GM18951 (cell line): ENCODE measurements around the gene ATF1.

Experiments used
- POLR2A ChIP-seq: IDR thresholded peaks from 4 replicates; pipeline ENCODE4 v1.6.1; 2011; ENCODE audit warnings: mild to moderate bottlenecking; ENCODE audit not compliant: insufficient read length, insufficient read depth; ENCODE audit errors: extremely low read depth
- in situ Hi-C: fragments of 300-500 bp; cut with MboI; formaldehyde crosslinking; loops from one replicate; pipeline ENCODE4 v1.12.0; 2022; ENCODE audit warnings: low sequenced_read_pairs, mixed read lengths, inconsistent platforms; ENCODE audit not compliant: unreplicated experiment

The ATF1 gene

DNA sequence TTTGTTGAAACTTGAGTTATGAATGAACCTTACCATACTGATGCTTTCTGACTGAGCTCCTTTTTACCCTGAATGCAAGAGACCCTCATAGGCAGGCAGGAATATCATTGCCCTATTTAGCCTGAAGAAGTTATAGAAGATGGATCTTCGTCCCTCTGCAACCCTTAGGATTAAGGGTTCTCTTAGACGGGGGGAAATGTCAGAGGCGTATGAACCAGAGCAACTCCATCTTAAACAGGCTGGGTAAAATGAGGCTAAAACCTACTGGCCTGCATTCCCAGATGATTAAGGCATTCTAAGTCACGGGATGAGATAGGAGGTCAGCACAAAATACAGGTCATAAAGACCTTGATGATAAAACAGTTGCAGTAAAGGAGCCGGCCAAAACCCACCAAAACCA lies 7.5 kb downstream of the ATF1 start:
- in situ Hi-C loops: no loop called here
- TF ChIP-seq POLR2A: no peak

GRCh38 chr12:50772470-50772869 lies 8.6 kb downstream of the ATF1 start:
- no peak for TF ChIP-seq POLR2A
- in situ Hi-C loops: no loop called here

DNA sequence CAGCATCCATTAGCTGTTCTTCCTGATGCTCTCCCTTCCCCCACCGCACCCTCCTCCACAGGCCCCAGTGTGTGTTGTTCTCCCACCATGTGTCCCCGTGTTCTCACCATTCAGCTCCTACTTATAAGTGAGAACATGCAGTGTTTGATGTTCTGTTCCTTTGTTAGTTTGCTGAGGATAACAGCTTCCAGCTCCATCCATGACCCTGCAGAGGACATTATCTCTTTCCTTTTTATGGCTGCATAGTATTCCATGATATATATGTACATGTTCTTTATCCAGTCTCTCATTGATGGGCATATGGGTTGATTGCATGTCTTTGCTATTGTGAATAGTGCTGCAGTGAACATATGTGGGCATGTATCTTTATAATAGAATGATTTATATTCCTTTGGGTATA lies 9.0 kb downstream of the ATF1 start:
- no peak for TF ChIP-seq POLR2A
- in situ Hi-C loops: no loop called here

DNA sequence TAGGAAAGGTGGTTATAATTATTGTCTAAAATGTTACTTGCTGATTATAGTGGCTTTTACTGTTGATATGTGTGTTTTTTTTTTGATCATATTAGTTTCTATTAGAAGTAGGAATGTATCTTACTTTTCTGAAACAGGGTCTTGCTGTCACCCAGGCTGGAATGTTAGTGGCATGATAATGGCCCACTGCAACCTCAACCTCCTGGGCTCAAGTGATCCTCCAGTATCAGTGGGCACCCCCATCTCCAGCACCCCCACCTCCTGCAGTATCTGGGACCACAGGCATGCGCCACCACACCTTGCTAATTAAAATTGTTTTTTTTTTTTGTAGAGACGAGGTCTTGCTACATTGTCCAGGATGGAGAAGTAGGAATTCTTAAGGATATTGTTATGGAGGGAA lies 11.3 kb downstream of the ATF1 start:
- in situ Hi-C loops: no loop called here
- TF ChIP-seq POLR2A: no peak

DNA sequence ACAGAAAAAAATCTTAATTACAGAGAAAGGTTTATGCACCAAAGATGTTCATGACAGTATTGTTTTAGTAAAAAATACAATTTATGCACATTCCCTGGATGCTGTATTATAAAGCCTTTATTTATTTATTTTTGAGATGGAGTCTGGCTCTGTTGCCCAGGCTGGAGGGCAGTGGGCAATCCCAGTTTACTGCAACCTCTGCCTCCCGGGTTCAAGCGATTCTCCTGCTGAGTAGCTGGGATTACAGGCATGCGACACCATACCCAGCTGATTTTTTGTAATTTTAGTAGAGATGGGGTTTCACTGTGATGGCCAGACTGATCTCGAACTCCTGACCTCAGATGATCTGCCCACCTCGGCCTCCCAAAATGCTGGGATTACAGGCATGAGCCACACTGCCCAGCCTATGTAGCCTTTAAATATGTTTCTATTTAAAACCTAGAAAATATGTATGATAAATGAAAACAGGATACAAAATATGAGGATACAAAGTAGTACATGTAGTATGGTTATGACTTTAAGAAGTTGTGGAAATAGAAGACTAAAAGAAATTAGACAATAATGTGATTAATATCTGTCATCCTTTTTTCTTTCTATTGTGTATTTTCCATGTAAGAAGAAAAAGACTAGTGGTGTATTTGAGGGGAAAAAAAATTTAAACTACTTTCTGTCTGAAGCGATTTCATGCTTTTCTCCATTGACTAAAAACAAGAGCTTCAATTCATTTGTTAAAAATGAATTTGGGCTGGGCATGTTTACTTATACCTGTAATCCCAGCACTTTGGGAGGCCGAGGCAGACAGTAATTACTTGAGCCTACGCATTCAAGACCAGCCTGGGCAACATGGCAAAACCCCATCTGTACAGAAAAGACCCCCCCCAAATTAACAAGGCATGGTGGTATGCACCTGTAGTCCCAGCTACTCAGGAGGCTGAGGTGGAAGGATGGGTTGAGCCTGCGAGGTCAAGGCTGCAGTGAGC lies 13.1 kb downstream of the ATF1 start:
- in situ Hi-C loops: no loop called here
- TF ChIP-seq POLR2A: no peak

DNA sequence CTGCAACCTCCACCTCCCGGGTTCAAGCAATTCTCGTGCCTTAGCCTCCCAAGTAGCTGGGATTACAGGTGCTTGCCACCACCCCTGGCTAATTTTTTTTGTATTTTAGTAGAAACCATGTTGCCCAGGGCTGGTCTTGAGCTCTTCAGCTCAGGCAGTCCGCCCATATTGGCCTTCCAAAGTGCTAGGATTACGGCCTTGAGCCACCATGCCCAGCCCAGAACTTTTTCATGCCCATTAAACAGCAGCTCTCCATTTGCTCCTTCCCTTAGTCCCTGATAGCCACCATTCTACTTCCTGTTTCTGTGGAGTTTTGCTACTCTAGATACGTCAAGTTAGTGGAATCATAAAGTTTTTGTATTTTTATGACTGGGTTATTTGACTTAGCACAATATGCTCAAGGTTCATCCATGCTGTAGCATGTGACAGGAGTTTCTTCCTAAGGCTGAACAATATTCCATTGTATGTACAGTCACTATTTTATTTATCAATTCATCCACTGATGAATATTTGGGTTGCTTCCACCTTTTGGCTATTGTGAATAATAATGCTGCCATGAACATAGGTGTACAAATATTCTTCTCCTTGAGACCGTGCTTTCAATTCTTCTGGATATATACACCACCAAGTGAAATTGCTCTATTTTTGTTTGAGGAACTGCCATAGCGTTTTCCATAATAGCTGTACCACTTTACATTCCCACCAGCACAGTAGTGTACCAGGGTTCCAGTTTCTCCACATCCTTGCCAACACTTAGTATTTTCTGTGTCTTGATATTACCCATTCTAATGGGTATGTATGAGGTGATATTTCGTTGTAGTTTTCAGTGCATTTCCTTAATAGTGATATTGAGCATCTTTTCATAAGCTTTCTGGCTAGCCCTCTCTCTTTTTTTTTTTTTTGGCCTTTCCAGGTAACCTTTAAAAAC lies 15.0 kb downstream of the ATF1 start:
- no peak for TF ChIP-seq POLR2A
- in situ Hi-C loops: no loop called here

DNA sequence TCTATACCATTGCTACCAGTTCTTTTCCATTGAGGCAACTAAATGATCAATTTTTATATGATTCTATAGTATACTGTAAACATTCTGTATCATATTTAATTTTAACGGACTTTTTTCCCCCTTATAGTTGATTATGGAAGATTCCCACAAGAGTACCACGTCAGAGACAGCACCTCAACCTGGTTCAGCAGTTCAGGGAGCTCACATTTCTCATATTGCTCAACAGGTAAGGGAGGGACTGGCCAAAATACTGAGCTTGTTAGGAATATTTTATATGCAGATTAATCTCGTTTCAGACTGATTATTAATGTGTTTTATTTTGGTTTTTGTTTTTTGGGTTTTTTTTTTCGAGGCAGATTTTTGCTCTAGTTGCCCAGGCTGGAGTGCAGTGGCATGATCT lies 16.1 kb downstream of the ATF1 start:
- in situ Hi-C loops: no loop called here
- no peak for TF ChIP-seq POLR2A

DNA sequence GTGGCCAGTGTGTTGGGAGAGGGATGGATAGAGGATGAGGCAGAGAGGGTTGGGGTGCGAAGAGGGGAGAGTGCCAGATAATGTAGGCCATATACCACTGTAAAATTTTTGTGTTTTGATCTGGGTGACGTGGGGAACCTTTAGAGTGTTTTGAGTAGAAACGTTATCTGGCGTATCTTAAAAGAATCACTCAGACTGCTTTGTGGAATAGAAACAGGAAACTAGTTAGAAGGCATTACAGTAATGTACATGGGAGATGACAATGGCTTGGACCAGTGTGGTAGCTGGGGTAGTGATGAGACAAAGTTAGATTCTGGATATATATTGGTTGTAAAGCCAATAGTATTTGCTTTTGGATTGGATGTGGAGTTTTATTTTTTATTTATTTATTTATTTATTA lies 20.6 kb downstream of the ATF1 start:
- in situ Hi-C loops: no loop called here

GRCh38 chr12:50785406-50786001 lies 21.6 kb downstream of the ATF1 start:
- in situ Hi-C loops: no loop called here
- TF ChIP-seq POLR2A: no peak

More for the DNA sequence above, 20.6 kb downstream of the ATF1 start:
- no peak for TF ChIP-seq POLR2A

GRCh38 chr12:50786498-50787231 lies 22.8 kb downstream of the ATF1 start:
- in situ Hi-C loops: no loop called here
- no peak for TF ChIP-seq POLR2A

DNA sequence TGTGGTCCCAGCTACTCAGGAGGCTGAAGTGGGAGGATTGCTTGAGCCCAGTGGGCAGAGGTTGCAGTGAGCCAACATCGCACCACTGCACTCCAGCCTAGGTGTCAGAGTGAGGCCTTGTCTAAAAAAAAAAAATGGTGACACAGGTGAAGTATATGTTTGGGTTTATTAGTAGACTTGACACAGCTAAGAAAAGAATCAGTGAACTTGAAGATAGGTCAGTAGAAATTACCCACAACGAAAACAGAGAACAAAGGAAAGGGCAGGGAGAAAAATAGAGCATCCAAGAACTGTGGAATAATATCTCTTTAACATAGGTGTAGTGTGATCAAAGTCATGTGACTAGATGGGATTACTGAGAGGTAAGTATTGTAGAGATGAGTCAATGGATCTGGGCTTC lies 23.7 kb downstream of the ATF1 start:
- in situ Hi-C loops: no loop called here
- no peak for TF ChIP-seq POLR2A

DNA sequence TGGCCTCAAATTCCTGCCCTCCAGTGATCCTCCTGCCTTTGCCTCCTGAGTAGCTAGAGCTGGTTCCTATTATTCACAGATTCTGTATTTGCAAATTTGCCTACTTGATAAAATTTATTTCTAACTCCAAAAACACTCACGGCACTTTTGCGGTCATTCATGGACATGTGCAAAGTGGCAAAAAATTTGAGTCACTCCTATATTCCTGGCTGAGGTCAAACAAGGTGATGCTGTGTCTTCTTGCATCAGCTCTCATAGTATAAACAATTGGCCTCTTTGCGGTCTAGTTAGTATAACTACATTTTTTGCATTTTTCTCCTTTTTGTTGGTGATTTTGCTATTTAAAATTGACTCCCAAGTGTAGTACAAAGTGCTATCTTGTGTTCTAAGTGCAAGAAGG lies 24.7 kb downstream of the ATF1 start:
- TF ChIP-seq POLR2A: no peak
- in situ Hi-C loops: no loop called here
